H1 (cell line): ENCODE measurements around the gene TPSD1. TPM values are rescaled to one million over a fixed set of nuclear protein-coding genes. Genes with fewer than 3 reads are reported as not detected.

Source experiments
- CTCF ChIA-PET: fragments of 300-600 bp; sonication (Branson Sonifier 250); formaldehyde crosslinking; loops from one replicate; lab custom pipeline; 2021; ENCODE audit not compliant: partially characterized antibody; lab: Charles Lee
- POLR2A ChIA-PET: fragments of 300-600 bp; sonication (Branson Sonifier 250); formaldehyde crosslinking; loops from one replicate; lab custom pipeline; 2021; ENCODE audit warnings: inconsistent platforms; ENCODE audit not compliant: partially characterized antibody; lab: Charles Lee
- DNase-seq, 2 experiments: peaks; one replicate each; pipeline versions ENCODE4 v3.0.0 to v3.0.0-alpha.2; 2010 to 2022; ENCODE audit warnings: low spot score in 2 of 2, low read depth in 1 of 2, mixed read lengths in 1 of 2
- FAIRE-seq: peaks from 2 replicates; lab custom pipeline; 2011; peaks lifted over from hg19 to GRCh38; lab: Jason Lieb, UNC
- H2AFZ ChIP-seq: 2 replicates; pipeline ENCODE4 v1.8.1; 2012; ENCODE audit warnings: low read length, inconsistent platforms
- H2AK5ac ChIP-seq: 2 replicates; pipeline ENCODE4 v1.6.1; 2013; ENCODE audit warnings: low read depth, low read length
- H2BK120ac ChIP-seq: replicated peaks from 2 replicates; pipeline ENCODE3; 2013; ENCODE audit warnings: low read depth, low read length, inconsistent platforms
- H2BK12ac ChIP-seq: 2 replicates; pipeline ENCODE4 v1.6.1; 2013; ENCODE audit warnings: low read depth, low read length
- H2BK15ac ChIP-seq: 2 replicates; pipeline ENCODE4 v1.6.1; 2013; ENCODE audit warnings: low read length
- H2BK20ac ChIP-seq: 2 replicates; pipeline ENCODE4 v1.6.1; 2013; ENCODE audit warnings: low read length
- H2BK5ac ChIP-seq: 2 replicates; pipeline ENCODE4 v1.6.1; 2013; ENCODE audit warnings: low read depth, low read length
- H3K14ac ChIP-seq: 2 replicates; pipeline ENCODE4 v1.6.1; 2013; ENCODE audit warnings: inconsistent platforms; ENCODE audit not compliant: insufficient read length
- H3K18ac ChIP-seq: 2 replicates; pipeline ENCODE4 v1.6.1; 2013; ENCODE audit warnings: low read length; ENCODE audit errors: extremely low read depth
- H3K23ac ChIP-seq: 2 replicates; pipeline ENCODE4 v1.6.1; 2013; ENCODE audit warnings: inconsistent platforms; ENCODE audit not compliant: insufficient read length
- H3K23me2 ChIP-seq: 2 replicates; pipeline ENCODE4 v1.6.1; 2013; ENCODE audit warnings: low read depth, low read length
- H3K27ac ChIP-seq: 2 replicates; pipeline ENCODE4 v1.6.1; 2011; ENCODE audit warnings: low read depth, low read length, inconsistent platforms
- H3K27me3 ChIP-seq, 4 experiments: replicated peaks in 1 of 4; 1 replicate in 1 of 4; 2 replicates in 3 of 4; pipeline versions ENCODE4 v1.6.1 to v1.8.1; 2011 to 2013; ENCODE audit warnings: low read length in 3 of 4, mild to moderate bottlenecking in 3 of 4, inconsistent platforms in 2 of 4, mixed read lengths in 2 of 4, moderate library complexity in 1 of 4; ENCODE audit not compliant: control insufficient read depth in 3 of 4, insufficient read depth in 3 of 4; ENCODE audit errors: extremely low read depth in 1 of 4
- H3K36me3 ChIP-seq, 4 experiments: 2 replicates each; pipeline versions ENCODE4 v1.6.1 to v1.8.1; 2011 to 2013; ENCODE audit warnings: mild to moderate bottlenecking in 4 of 4, low read length in 3 of 4, moderate library complexity in 2 of 4, control low read depth in 1 of 4, inconsistent platforms in 1 of 4; ENCODE audit not compliant: insufficient read depth in 4 of 4, control insufficient read depth in 2 of 4
- H3K4ac ChIP-seq: replicated peaks from 2 replicates; pipeline ENCODE3; 2013; ENCODE audit warnings: low read length, low read depth, mixed read lengths, inconsistent platforms; ENCODE audit not compliant: insufficient read length
- H3K4me1 ChIP-seq, 4 experiments: replicated peaks in 1 of 4; 1 replicate in 1 of 4; 2 replicates in 3 of 4; pipeline versions ENCODE4 v1.6.1 to v1.8.1; 2011 to 2013; ENCODE audit warnings: low read length in 3 of 4, inconsistent platforms in 2 of 4, mixed read lengths in 1 of 4; ENCODE audit not compliant: insufficient read depth in 4 of 4, control insufficient read depth in 3 of 4
- H3K4me2 ChIP-seq, 2 experiments: 2 replicates each; pipeline versions ENCODE4 v1.6.1 to v1.8.1; 2011 to 2013; ENCODE audit warnings: low read depth in 2 of 2, low read length in 2 of 2, control low read depth in 1 of 2, inconsistent platforms in 1 of 2, mild to moderate bottlenecking in 1 of 2; ENCODE audit not compliant: insufficient read depth in 1 of 2
- H3K4me3 ChIP-seq, 4 experiments: fragments of 200-600, 300-600 bp in 1 of 4; sonication (generic), shearing (Covaris generic), sonication (Bioruptor Twin) in 1 of 4; 2 replicates each; pipeline versions ENCODE4 v1.5.1 to v1.8.1; 2011 to 2016; ENCODE audit warnings: low read length in 4 of 4, low read depth in 3 of 4, control low read depth in 2 of 4, inconsistent platforms in 2 of 4, mild to moderate bottlenecking in 2 of 4, mixed read lengths in 1 of 4, moderate library complexity in 1 of 4; ENCODE audit not compliant: insufficient read depth in 2 of 4; ENCODE audit errors: extremely low read depth in 1 of 4
- H3K56ac ChIP-seq: replicated peaks from 2 replicates; pipeline ENCODE3; 2013; ENCODE audit warnings: low read depth, mild to moderate bottlenecking, mixed read lengths, low read length, inconsistent platforms; ENCODE audit not compliant: insufficient read length
- H3K79me1 ChIP-seq: 2 replicates; pipeline ENCODE4 v1.6.1; 2013; ENCODE audit warnings: low read depth, low read length, control low read depth
- H3K79me2 ChIP-seq, 2 experiments: 2 replicates each; pipeline versions ENCODE4 v1.6.1 to v1.8.1; 2012 to 2013; ENCODE audit warnings: low read length in 2 of 2, mild to moderate bottlenecking in 2 of 2, inconsistent platforms in 1 of 2; ENCODE audit not compliant: insufficient read depth in 2 of 2, control insufficient read depth in 1 of 2
- H3K9ac ChIP-seq, 4 experiments: replicated peaks in 1 of 4; 1 replicate in 1 of 4; 2 replicates in 3 of 4; pipeline versions ENCODE4 v1.6.1 to v1.8.1; 2011 to 2013; ENCODE audit warnings: low read depth in 3 of 4, low read length in 3 of 4, control low read depth in 2 of 4, mild to moderate bottlenecking in 2 of 4, moderate library complexity in 2 of 4, inconsistent platforms in 1 of 4; ENCODE audit errors: extremely low read depth in 1 of 4
- H3K9me3 ChIP-seq, 2 experiments: 2 replicates each; pipeline versions ENCODE4 v1.6.1 to v1.8.1; 2012 to 2013; ENCODE audit warnings: mild to moderate bottlenecking in 2 of 2, moderate library complexity in 2 of 2, control low read depth in 1 of 2, inconsistent platforms in 1 of 2, low read depth in 1 of 2, low read length in 1 of 2, mixed read lengths in 1 of 2; ENCODE audit not compliant: insufficient read depth in 2 of 2
- H4K20me1 ChIP-seq, 2 experiments: replicated peaks in 1 of 2; 2 replicates each; pipeline versions ENCODE3 to v1.8.1; 2011 to 2013; ENCODE audit warnings: inconsistent platforms in 2 of 2, low read length in 2 of 2, mild to moderate bottlenecking in 1 of 2; ENCODE audit not compliant: insufficient read depth in 2 of 2, control insufficient read depth in 1 of 2
- H4K5ac ChIP-seq: 2 replicates; pipeline ENCODE4 v1.6.1; 2013; ENCODE audit warnings: low read length, low read depth, mixed read lengths, inconsistent platforms; ENCODE audit not compliant: insufficient read length
- H4K8ac ChIP-seq: 2 replicates; pipeline ENCODE4 v1.8.0; 2013; ENCODE audit warnings: mild to moderate bottlenecking, moderate library complexity, low read length, inconsistent platforms; ENCODE audit not compliant: insufficient read depth; ENCODE audit errors: extremely low read depth
- H4K91ac ChIP-seq: replicated peaks from 2 replicates; pipeline ENCODE3; 2013; ENCODE audit warnings: low read length, mixed read lengths, inconsistent platforms; ENCODE audit not compliant: insufficient read length
- TAF1 ChIP-seq: IDR thresholded peaks from 2 replicates; pipeline ENCODE4 v1.6.1; 2011; ENCODE audit warnings: mild to moderate bottlenecking, low read depth, low read length
- WGBS, 2 experiments: shearing (Covaris generic) in 1 of 2; methylation state at CpG; one replicate each; pipeline versions ENCODE4 v1.1.6 to v1.1.7; 2013 to 2015; ENCODE audit warnings: low lambda C conversion rate in 2 of 2, mixed read lengths in 2 of 2, inconsistent platforms in 1 of 2, low coverage in 1 of 2, missing lambda C conversion rate in 1 of 2; ENCODE audit not compliant: insufficient replicate concordance in 2 of 2, insufficient coverage in 1 of 2, insufficient read length in 1 of 2; ENCODE audit errors: extremely low coverage in 1 of 2, missing lambda C conversion rate in 1 of 2; 5-methylcytosine and 5-hydroxymethylcytosine counted together
- polyA plus RNA-seq, 7 experiments: library from polyadenylated mRNA; depleted of rRNA in 3 of 7; stranded (reverse) in 5 of 7; unstranded in 2 of 7; fragments of >200 nt in 5 of 7; fragments of 200-250 nt in 2 of 7; gene quantifications; 1 replicate in 5 of 7; 2 replicates in 1 of 7; 4 replicates in 1 of 7; pipeline versions ENCODE4 v1.2.1 to v1.2.3, GENCODE V29; 2011 to 2013; ENCODE audit warnings: missing spikeins in 2 of 7, mixed read lengths in 2 of 7
- total RNA-seq: library from RNA; stranded (reverse); fragmentation: NEBNext Ultra II Directional; extraction: Animal tissue kit (Norgen Biotek cat#: 25700); gene quantifications from 2 replicates; pipeline ENCODE4 v1.2.1, GENCODE V29; 2021

Gene TPSD1
- total and polyA plus RNA-seq, 2 of the 8 experiments (the other 6 are each of a cell fraction or from before 2014, with no cell fraction given), result 0.26 TPM; not detected in 1

DNA sequence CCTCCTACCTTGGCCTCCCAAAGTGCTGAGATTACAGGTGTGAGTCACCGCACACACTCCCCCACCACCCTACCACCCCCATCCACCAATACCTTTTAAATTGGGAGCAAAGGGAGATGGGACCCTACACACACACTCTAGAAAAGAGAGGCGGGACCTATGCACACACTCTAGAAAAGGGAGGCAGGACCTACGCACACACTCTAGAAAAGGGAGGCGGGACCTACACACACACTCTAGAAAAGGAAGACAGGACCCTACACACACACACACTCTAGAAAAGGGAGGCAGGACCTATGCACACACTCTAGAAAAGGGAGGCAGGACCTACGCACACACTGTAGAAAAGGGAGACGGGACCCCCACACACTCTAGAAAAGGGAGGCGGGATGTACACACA is 18.9 kb downstream of the TPSD1 start:
- no peak overlapping the region for H4K91ac ChIP-seq
- H4K5ac ChIP-seq, result no peak overlapping the region
- H2BK120ac ChIP-seq, result no peak overlapping the region
- H2BK15ac ChIP-seq, result no peak overlapping the region
- FAIRE-seq (no peak), DNase-seq (no peak)
- H3K56ac ChIP-seq, result no peak overlapping the region
- no peak overlapping the region for H2BK20ac ChIP-seq
- H3K4me2 ChIP-seq, result no peak overlapping the region
- H4K20me1 ChIP-seq, result peaks cover 0 to 2% of the 10 kb centered on the region in 2 experiments
- TF ChIP-seq TAF1, result no peak
- H2BK12ac ChIP-seq, result no peak overlapping the region
- no peaks in the 10 kb centered on the region for H3K36me3 ChIP-seq
- no peak overlapping the region for H3K27ac ChIP-seq
- H3K4me1 ChIP-seq, result peaks cover 0 to 11% (median 6%) of the 10 kb centered on the region in 4 experiments; a peak in 6 of 7 replicates
- POLR2A ChIA-PET, result interaction anchor here (1.2 kb wide), 1 partner anchor 9 kb away, joined by 4 read pairs; no protein-coding TSS in a partner anchor
- H3K4ac ChIP-seq, result no peak overlapping the region
- 88% methylated on average over 7 of the region's 7 CpGs; no CpG with 5 or more reads in 1 of the 2 experiments for WGBS, 2 experiments
- H3K23me2 ChIP-seq, result peaks cover 3% of the 10 kb centered on the region; the same call in 1 of the 2 replicates
- no peaks in the 10 kb centered on the region for H3K9me3 ChIP-seq
- H3K79me1 ChIP-seq, result no peaks in the 10 kb centered on the region
- CTCF ChIA-PET, result interaction anchor here (1.1 kb wide), 1 partner anchor 12 kb away, joined by 3 read pairs; no protein-coding TSS in a partner anchor
- H3K14ac ChIP-seq, result no peak overlapping the region
- no peak overlapping the region for H2AK5ac ChIP-seq
- H3K27me3 ChIP-seq, result no peaks in the 10 kb centered on the region
- no peaks in the 10 kb centered on the region for H3K79me2 ChIP-seq
- H2BK5ac ChIP-seq, result no peak overlapping the region
- no peak overlapping the region for H2AFZ ChIP-seq
- H3K23ac ChIP-seq, result no peak overlapping the region
- no peak overlapping the region for H3K4me3 ChIP-seq
- no peak overlapping the region for H3K18ac ChIP-seq
- no peak overlapping the region for H3K9ac ChIP-seq
- H4K8ac ChIP-seq, result no peak overlapping the region
